Testis (tissue), 3 donors: ENCODE data around the gene FBXW4. TPM values are rescaled to one million over a fixed set of nuclear protein-coding genes. Genes with fewer than 3 reads are reported as not detected.
A peak's percentile ranks its signal among the peaks of the same experiment; 100 is the strongest.

Source experiments
- DNase-seq: peaks from one replicate; pipeline ENCODE4 v3.0.0-alpha.2; 2019
- H3K27ac ChIP-seq, 2 donors: fragments of 200-600 bp; sonication (generic); one replicate each; pipeline ENCODE4 v1.5.1; 2019
- H3K27me3 ChIP-seq: fragments of 200-600 bp; sonication (generic); one replicate; pipeline ENCODE4 v1.5.1; 2019
- H3K36me3 ChIP-seq: fragments of 200-600 bp; sonication (generic); one replicate; pipeline ENCODE4 v1.5.1; 2017; ENCODE audit warnings: low read depth; ENCODE audit errors: missing control alignments
- H3K4me1 ChIP-seq: fragments of 200-600 bp; sonication (generic); one replicate; pipeline ENCODE4 v1.5.1; 2019
- H3K4me3 ChIP-seq, 2 donors: fragments of 200-600 bp; sonication (generic); one replicate each; pipeline ENCODE4 v1.5.1; 2017 to 2019
- H3K9me3 ChIP-seq: fragments of 200-600 bp; sonication (generic); one replicate; pipeline ENCODE4 v1.5.1; 2017
- POLR2A ChIP-seq: fragments of 450-650 bp; IDR thresholded peaks from one replicate; pipeline ENCODE4 v1.6.1; 2017; ENCODE audit warnings: antibody characterized with exemption, mild to moderate bottlenecking, moderate library complexity
- WGBS, 2 donors: methylation state at CpG; one replicate each; pipeline ENCODE4 v1.1.5; 2018; 5-methylcytosine and 5-hydroxymethylcytosine counted together
- intact Hi-C: fragments of 100-400 bp; cut with DNase I; formaldehyde crosslinking; loops from one replicate; pipeline ENCODE4 v1.15.1; 2023; ENCODE audit warnings: low total_unique reads
- polyA plus RNA-seq: library from polyadenylated mRNA; stranded (reverse); fragments of 350-450 nt; fragmentation: Illumina TruSeq; extraction: RNeasy Lipid Tissue Mini Kit (QIAGEN cat#74804); gene quantifications from one replicate; pipeline ENCODE4 v1.2.3, GENCODE V29; 2014; ENCODE audit warnings: low read depth, low replicate concordance; ENCODE audit not compliant: insufficient read depth
- total RNA-seq, 2 donors: library from RNA; depleted of rRNA; stranded (reverse); fragments of >200 nt; gene quantifications; one replicate each; pipeline ENCODE4 v1.2.3, GENCODE V29; 2016
- TF ChIP-seq, protein P1 (sequence below), 3 experiments: fragments of 450-650 bp in 2 of 3; fragments of 200-600 bp in 1 of 3; sonication (generic) in 1 of 3; IDR thresholded peaks; one replicate each; pipeline ENCODE4 v1.5.1; 2016 to 2019; ENCODE audit warnings: antibody characterized with exemption in 3 of 3, mild to moderate bottlenecking in 2 of 3, moderate library complexity in 1 of 3

FBXW4 gene
- total and polyA plus RNA-seq, 3 donors from 2014 or later, result 49.0 to 76.1 (median 62.5) TPM

DNA sequence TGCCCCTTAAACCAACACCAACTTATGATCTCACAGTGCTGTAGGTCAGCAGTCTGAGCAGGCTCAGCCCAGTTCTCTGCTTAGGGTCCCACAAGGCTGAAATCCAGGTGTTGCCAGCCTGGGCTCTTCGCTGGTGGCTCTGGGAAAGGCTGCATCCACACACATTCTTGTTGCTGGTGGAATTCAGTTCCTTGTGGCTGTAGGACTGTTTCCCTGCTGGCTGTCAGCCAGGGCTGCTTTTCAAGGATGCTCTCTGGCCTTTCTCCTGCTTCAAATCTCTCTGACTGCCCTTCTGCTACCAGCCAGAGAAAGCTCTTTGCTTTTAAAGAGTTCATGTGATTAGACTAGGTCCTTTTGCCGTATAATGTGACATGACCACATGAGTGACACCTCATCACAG lies 122.2 kb downstream of the FBXW4 start:
- DNase-seq, result no peak
- Histone ChIP-seq H3K9me3 (no peaks in the 10 kb centered on the region), H3K27me3 (no peaks in the 10 kb centered on the region), H3K4me1 (peaks cover 18% of the 10 kb centered on the region), H3K27ac (no peak overlapping the region), H3K4me3 (no peak overlapping the region), H3K36me3 (no peaks in the 10 kb centered on the region)
- intact Hi-C loops, result no loop called here
- TF ChIP-seq, protein P1, sequence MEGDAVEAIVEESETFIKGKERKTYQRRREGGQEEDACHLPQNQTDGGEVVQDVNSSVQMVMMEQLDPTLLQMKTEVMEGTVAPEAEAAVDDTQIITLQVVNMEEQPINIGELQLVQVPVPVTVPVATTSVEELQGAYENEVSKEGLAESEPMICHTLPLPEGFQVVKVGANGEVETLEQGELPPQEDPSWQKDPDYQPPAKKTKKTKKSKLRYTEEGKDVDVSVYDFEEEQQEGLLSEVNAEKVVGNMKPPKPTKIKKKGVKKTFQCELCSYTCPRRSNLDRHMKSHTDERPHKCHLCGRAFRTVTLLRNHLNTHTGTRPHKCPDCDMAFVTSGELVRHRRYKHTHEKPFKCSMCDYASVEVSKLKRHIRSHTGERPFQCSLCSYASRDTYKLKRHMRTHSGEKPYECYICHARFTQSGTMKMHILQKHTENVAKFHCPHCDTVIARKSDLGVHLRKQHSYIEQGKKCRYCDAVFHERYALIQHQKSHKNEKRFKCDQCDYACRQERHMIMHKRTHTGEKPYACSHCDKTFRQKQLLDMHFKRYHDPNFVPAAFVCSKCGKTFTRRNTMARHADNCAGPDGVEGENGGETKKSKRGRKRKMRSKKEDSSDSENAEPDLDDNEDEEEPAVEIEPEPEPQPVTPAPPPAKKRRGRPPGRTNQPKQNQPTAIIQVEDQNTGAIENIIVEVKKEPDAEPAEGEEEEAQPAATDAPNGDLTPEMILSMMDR (IDR thresholded peaks at IDR 0.05), result no peak
- TF ChIP-seq POLR2A, result no peak
- 94 to 100% methylated on average over 2 of the region's 2 CpGs for WGBS, 2 donors

DNA sequence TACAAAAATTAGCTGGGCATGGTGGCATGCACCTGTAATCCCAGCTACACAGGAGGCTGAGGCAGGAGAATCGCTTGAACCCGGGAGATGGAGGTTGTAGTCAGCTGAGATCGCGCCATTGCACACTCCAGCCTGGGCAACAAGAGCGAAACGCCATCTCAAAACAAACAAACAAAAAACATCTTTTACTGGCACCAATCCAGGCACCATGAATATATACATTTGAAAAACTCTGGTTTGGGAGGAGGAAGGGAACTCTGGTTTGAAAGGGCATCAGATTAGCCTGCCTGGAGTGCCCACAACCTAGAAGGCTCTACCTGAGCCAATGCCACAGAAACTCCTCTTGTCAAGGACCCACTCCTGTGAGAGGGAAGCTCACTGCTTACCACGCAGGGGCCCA lies 122.8 kb downstream of the FBXW4 start:
- no peak for TF ChIP-seq POLR2A
- TF ChIP-seq, protein P1 (IDR thresholded peaks at IDR 0.05), result no peak
- intact Hi-C loops, result no loop called here
- Histone ChIP-seq H3K4me1 (peaks cover 18% of the 10 kb centered on the region), H3K27ac (no peak overlapping the region), H3K36me3 (no peaks in the 10 kb centered on the region), H3K4me3 (no peak overlapping the region), H3K9me3 (no peaks in the 10 kb centered on the region), H3K27me3 (no peaks in the 10 kb centered on the region)
- WGBS, 2 donors, result 87 to 95% methylated on average over 7 of the region's 7 CpGs
- no peak for DNase-seq

DNA sequence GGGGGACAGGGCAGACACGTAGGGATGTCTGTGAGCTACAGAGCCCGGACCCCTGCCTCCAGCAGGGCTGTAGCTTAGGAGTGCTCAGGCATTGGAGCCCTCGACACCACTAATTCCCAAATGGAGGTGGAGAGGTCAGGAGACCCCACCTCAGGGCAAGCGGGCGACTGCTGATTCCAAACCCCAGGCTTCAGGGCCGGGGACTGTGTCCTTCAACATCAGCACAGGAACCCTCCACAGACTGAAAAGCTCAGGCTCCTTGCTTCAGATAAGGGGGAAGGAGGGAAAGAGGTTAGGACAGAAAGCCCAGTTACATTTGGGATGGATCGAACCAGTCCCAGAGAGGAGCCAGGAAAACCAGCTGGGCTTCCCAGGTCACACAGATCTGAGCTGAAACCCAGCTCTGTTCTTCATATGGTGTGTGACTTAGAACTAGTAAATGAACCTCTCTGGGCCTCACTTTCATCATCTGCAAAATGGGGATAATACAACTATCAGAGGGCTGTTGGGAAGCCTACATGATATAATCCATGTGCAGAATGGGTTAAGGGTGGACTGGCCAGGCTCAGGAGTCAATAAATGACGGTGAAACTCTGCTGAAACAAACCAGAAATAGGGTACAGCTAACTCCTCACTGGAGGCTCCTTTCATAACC lies 123.6 kb downstream of the FBXW4 start:
- WGBS, 2 donors, result 54 to 73% methylated on average over 5 to 8 of the region's 8 CpGs
- Histone ChIP-seq H3K4me3 (no peak overlapping the region), H3K36me3 (no peaks in the 10 kb centered on the region), H3K27me3 (no peaks in the 10 kb centered on the region), H3K9me3 (no peaks in the 10 kb centered on the region), H3K4me1 (peaks cover 21% of the 10 kb centered on the region), H3K27ac (no peak overlapping the region)
- intact Hi-C loops, result no loop called here
- TF ChIP-seq POLR2A, result no peak
- TF ChIP-seq, protein P1 (IDR thresholded peaks at IDR 0.05), result no peak
- no peak for DNase-seq

DNA sequence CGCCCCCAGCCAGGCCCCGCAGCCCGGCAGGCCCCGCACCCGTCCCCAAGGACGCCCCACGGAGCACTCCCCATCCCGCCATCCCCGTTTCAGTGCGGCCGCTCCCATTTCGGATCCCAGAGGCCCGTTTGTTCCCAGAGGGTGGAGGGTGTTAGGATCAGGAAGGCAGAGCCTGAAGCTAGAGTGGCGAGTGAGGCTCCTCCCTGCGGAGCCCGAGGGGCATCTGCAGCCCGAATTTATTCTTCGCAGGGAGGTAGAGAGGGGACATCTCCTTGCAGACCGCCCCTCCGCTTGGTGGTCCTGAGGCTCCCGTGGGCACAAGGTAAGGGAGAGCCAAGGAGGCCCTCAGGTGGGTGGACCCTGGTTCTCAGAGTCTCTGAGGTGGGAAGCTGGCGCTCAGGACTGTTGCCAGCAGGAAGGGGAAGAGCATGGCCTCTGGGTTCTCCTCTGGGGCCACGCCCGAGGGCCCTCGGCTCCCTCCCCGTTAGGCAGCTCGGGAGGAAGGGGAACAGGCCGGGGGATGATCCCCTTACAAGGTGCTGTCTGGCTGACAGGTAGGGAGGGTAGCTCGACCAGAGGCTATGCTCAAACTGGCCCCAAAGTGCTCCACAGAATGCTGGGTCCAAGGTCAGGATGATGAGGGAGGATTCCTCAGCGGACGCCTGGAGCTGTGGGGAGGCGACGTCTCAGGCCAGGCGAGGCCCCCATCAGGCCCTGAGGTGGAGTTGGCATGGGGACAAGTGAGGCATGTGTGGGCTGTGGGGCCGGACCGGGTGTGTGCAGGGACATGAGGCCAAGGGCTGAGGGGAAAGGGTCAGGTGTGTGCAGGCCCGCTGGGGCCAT lies 124.3 kb downstream of the FBXW4 start:
- WGBS, 2 donors, result 4 to 5% methylated on average over 18 to 36 of the region's 37 CpGs
- TF ChIP-seq, protein P1 (IDR thresholded peaks at IDR 0.05), result no peak
- TF ChIP-seq POLR2A, result no peak
- H3K27ac ChIP-seq, result peak overlapping the region in 1 of 2 donors; percentile 31
- H3K9me3 ChIP-seq, result no peaks in the 10 kb centered on the region
- no peaks in the 10 kb centered on the region for H3K27me3 ChIP-seq
- peak; percentile 38 for DNase-seq
- no peaks in the 10 kb centered on the region for H3K36me3 ChIP-seq
- peaks cover 22% of the 10 kb centered on the region for H3K4me1 ChIP-seq
- H3K4me3 ChIP-seq, result peak overlapping the region; percentile 52 to 62
- intact Hi-C loops, result no loop called here
